IMR-90 (cell line): ENCODE results near the gene IL3RA. TPM values are rescaled to one million over a fixed set of nuclear protein-coding genes. Genes with fewer than 3 reads are reported as not detected.

Source experiments
- ATAC-seq: fragments of 200-7000 bp; cut with Tn5 transposase; 2 replicates; pipeline ENCODE4 v1.9.1; 2020; ENCODE audit warnings: low read depth, mild to moderate bottlenecking, moderate library complexity
- BruUV-seq: library from RNA; stranded (reverse); fragments of 400-500 nt; replicated peaks from 2 replicates; lab custom pipeline; 2021; lab: Mats Ljungman, UMichigan
- CTCF ChIA-PET: fragments of 300-600 bp; formaldehyde crosslinking; extraction: SDS; loops from one replicate; lab custom pipeline; 2021; ENCODE audit warnings: antibody characterized with exemption; lab: Yijun Ruan, JAX
- POLR2A ChIA-PET: fragments of 300-600 bp; sonication (Branson Sonifier 250); formaldehyde crosslinking; loops from one replicate; lab custom pipeline; 2022; ENCODE audit warnings: antibody characterized with exemption; ENCODE audit not compliant: unreplicated experiment; lab: Charles Lee
- DNase-seq: peaks from one replicate; pipeline ENCODE4 v3.0.0; 2013
- H2AFZ ChIP-seq: replicated peaks from 2 replicates; pipeline ENCODE3; 2013; ENCODE audit warnings: low read length, mild to moderate bottlenecking; ENCODE audit not compliant: poor library complexity
- H2AK5ac ChIP-seq: 2 replicates; pipeline ENCODE4 v1.6.1; 2013; ENCODE audit warnings: low read depth, low read length, inconsistent platforms
- H2AK9ac ChIP-seq: replicated peaks from 2 replicates; pipeline ENCODE3; 2013; ENCODE audit warnings: mild to moderate bottlenecking, low read depth, low read length, moderate library complexity; ENCODE audit not compliant: poor library complexity
- H2BK120ac ChIP-seq: 2 replicates; pipeline ENCODE4 v1.6.1; 2013; ENCODE audit warnings: low read depth, low read length, inconsistent platforms
- H2BK15ac ChIP-seq: 3 replicates; pipeline ENCODE4 v1.6.1; 2013; ENCODE audit warnings: low read depth, low read length, inconsistent platforms
- H2BK20ac ChIP-seq: 2 replicates; pipeline ENCODE4 v1.6.1; 2013; ENCODE audit warnings: low read depth, mild to moderate bottlenecking, inconsistent platforms, low read length, moderate library complexity
- H2BK5ac ChIP-seq: 2 replicates; pipeline ENCODE4 v1.6.1; 2013; ENCODE audit warnings: mild to moderate bottlenecking, low read depth, low read length, inconsistent platforms; ENCODE audit not compliant: poor library complexity, severe bottlenecking
- H3K14ac ChIP-seq: replicated peaks from 2 replicates; pipeline ENCODE4 v1.6.1; 2013; ENCODE audit warnings: low read depth, low read length, inconsistent platforms
- H3K18ac ChIP-seq: 2 replicates; pipeline ENCODE4 v1.6.1; 2013; ENCODE audit warnings: low read depth, low read length, control low read depth
- H3K23ac ChIP-seq: 2 replicates; pipeline ENCODE4 v1.6.1; 2013; ENCODE audit warnings: low read depth, low read length, inconsistent platforms
- H3K27ac ChIP-seq: 2 replicates; pipeline ENCODE4 v1.5.1; 2013; ENCODE audit warnings: mild to moderate bottlenecking, control low read depth, low read length; ENCODE audit not compliant: insufficient read depth
- H3K27me3 ChIP-seq: 2 replicates; pipeline ENCODE4 v1.6.1; 2013; ENCODE audit warnings: low read length; ENCODE audit not compliant: control insufficient read depth, insufficient read depth
- H3K36me3 ChIP-seq: 2 replicates; pipeline ENCODE4 v1.6.1; 2013; ENCODE audit warnings: low read length, mixed read lengths; ENCODE audit not compliant: control insufficient read depth, insufficient read depth
- H3K4ac ChIP-seq: 2 replicates; pipeline ENCODE4 v1.6.1; 2013; ENCODE audit warnings: low read depth, low read length, inconsistent platforms
- H3K4me1 ChIP-seq: 2 replicates; pipeline ENCODE4 v1.6.1; 2013; ENCODE audit warnings: low read length, mixed read lengths; ENCODE audit not compliant: control insufficient read depth, insufficient read depth
- H3K4me2 ChIP-seq: 2 replicates; pipeline ENCODE4 v1.6.1; 2013; ENCODE audit warnings: low read depth, mild to moderate bottlenecking, control low read depth, low read length, moderate library complexity
- H3K4me3 ChIP-seq: 2 replicates; pipeline ENCODE4 v1.5.1; 2013; ENCODE audit warnings: low read depth, mild to moderate bottlenecking, control low read depth, low read length, moderate library complexity; ENCODE audit not compliant: insufficient read depth
- H3K56ac ChIP-seq: 2 replicates; pipeline ENCODE4 v1.6.1; 2013; ENCODE audit warnings: low read length, inconsistent platforms; ENCODE audit not compliant: insufficient read depth; ENCODE audit errors: extremely low read depth
- H3K79me1 ChIP-seq, 2 experiments: 2 replicates each; pipeline ENCODE4 v1.6.1; 2013; ENCODE audit warnings: low read length in 2 of 2, inconsistent platforms in 1 of 2, low read depth in 1 of 2
- H3K9ac ChIP-seq: 2 replicates; pipeline ENCODE4 v1.6.1; 2013; ENCODE audit warnings: low read depth, low read length, control low read depth
- H3K9me1 ChIP-seq: 2 replicates; pipeline ENCODE4 v1.6.1; 2013; ENCODE audit warnings: low read length, inconsistent platforms; ENCODE audit not compliant: insufficient read depth
- H3K9me3 ChIP-seq: 2 replicates; pipeline ENCODE4 v1.6.1; 2013; ENCODE audit warnings: low read length; ENCODE audit not compliant: control insufficient read depth, insufficient read depth
- H4K20me1 ChIP-seq: 2 replicates; pipeline ENCODE4 v1.6.1; 2013; ENCODE audit warnings: low read length, inconsistent platforms; ENCODE audit not compliant: insufficient read depth
- H4K5ac ChIP-seq: 2 replicates; pipeline ENCODE4 v1.6.1; 2013; ENCODE audit warnings: mild to moderate bottlenecking, low read depth, low read length, control low read depth
- H4K8ac ChIP-seq, 2 experiments: 2 replicates each; pipeline ENCODE4 v1.6.1; 2013; ENCODE audit warnings: low read depth in 2 of 2, low read length in 2 of 2, control low read depth in 1 of 2, inconsistent platforms in 1 of 2
- H4K91ac ChIP-seq: 2 replicates; pipeline ENCODE4 v1.6.1; 2013; ENCODE audit warnings: low read depth, low read length, inconsistent platforms; ENCODE audit not compliant: insufficient read depth
- BHLHE40 ChIP-seq: fragments of 150-350 bp; IDR thresholded peaks from 2 replicates; pipeline ENCODE4 v1.6.1; 2016; ENCODE audit warnings: mild to moderate bottlenecking, low read depth, low read length
- CEBPB ChIP-seq: IDR thresholded peaks from 2 replicates; pipeline ENCODE4 v1.6.1; 2012; ENCODE audit warnings: low read depth, low read length, improper control_type of control experiment
- FOS ChIP-seq: fragments of 150-350 bp; IDR thresholded peaks from 2 replicates; pipeline ENCODE4 v1.6.1; 2016; ENCODE audit warnings: low read depth, low read length
- MAFK ChIP-seq: IDR thresholded peaks from 2 replicates; pipeline ENCODE4 v1.6.1; 2012; ENCODE audit warnings: low read depth, low read length, improper control_type of control experiment
- MAZ ChIP-seq: IDR thresholded peaks from 2 replicates; pipeline ENCODE4 v1.6.1; 2012; ENCODE audit warnings: low read depth, mild to moderate bottlenecking, low read length, improper control_type of control experiment, moderate library complexity, borderline replicate concordance
- MXI1 ChIP-seq: IDR thresholded peaks from 2 replicates; pipeline ENCODE4 v1.6.1; 2012; ENCODE audit warnings: low read depth, mild to moderate bottlenecking, low read length, moderate library complexity, borderline replicate concordance
- NFE2L2 ChIP-seq: fragments of 150-350 bp; IDR thresholded peaks from 2 replicates; pipeline ENCODE4 v1.6.1; 2016; ENCODE audit warnings: low read depth, mild to moderate bottlenecking, low read length
- RAD21 ChIP-seq: IDR thresholded peaks from 2 replicates; pipeline ENCODE4 v1.6.1; 2012; ENCODE audit warnings: low read length, improper control_type of control experiment
- RCOR1 ChIP-seq: IDR thresholded peaks from 2 replicates; pipeline ENCODE4 v1.6.1; 2012; ENCODE audit warnings: mild to moderate bottlenecking, low read length, improper control_type of control experiment; ENCODE audit not compliant: insufficient replicate concordance
- RFX5 ChIP-seq: IDR thresholded peaks from 2 replicates; pipeline ENCODE4 v1.8.0; 2012; ENCODE audit warnings: low read depth, mild to moderate bottlenecking, low read length, moderate library complexity
- SMC3 ChIP-seq: fragments of 150-350 bp; IDR thresholded peaks from 2 replicates; pipeline ENCODE4 v1.6.1; 2016; ENCODE audit warnings: low read depth, mild to moderate bottlenecking, antibody characterized with exemption, low read length, moderate library complexity
- WGBS, 2 experiments: methylation state at CpG; one replicate each; pipeline versions ENCODE4 v1.1.5 to v1.1.7; 2013; ENCODE audit warnings: missing lambda C conversion rate in 2 of 2; ENCODE audit not compliant: insufficient read length in 1 of 2; ENCODE audit errors: extremely low coverage in 2 of 2; 5-methylcytosine and 5-hydroxymethylcytosine counted together
- dilution Hi-C: fragments of 300-500 bp; cut with HindIII; formaldehyde crosslinking; loops from one replicate; pipeline ENCODE4 v1.14.3; 2018; ENCODE audit warnings: low sequenced_read_pairs; ENCODE audit not compliant: unreplicated experiment
- in situ Hi-C: fragments of 300-500 bp; cut with MboI; formaldehyde crosslinking; loops from 3 replicates; pipeline ENCODE4 v1.14.3; 2019; ENCODE audit warnings: low sequenced_read_pairs, inconsistent platforms, mixed read lengths
- intact Hi-C: fragments of 100-400 bp; cut with micrococcal nuclease; formaldehyde crosslinking; loops from 2 replicates; pipeline ENCODE4 v1.10.0; 2022
- polyA plus RNA-seq, 3 experiments: library from polyadenylated mRNA; depleted of rRNA; stranded (reverse); fragments of >200 nt; gene quantifications; 2 replicates each; pipeline ENCODE4 v1.2.3, GENCODE V29; 2012; ENCODE audit warnings: low replicate concordance in 1 of 3
- total RNA-seq: library from RNA; depleted of rRNA; stranded (reverse); fragments of >200 nt; gene quantifications from 2 replicates; pipeline ENCODE4 v1.2.3, GENCODE V29; 2012
- TF ChIP-seq, protein P1 (sequence below): conservative IDR thresholded peaks from 2 replicates; pipeline ENCODE4 v1.5.1; 2012; ENCODE audit warnings: mild to moderate bottlenecking, low read depth, low read length, improper control_type of control experiment
- TF ChIP-seq, protein P2 (sequence below): fragments of 150-350 bp; IDR thresholded peaks from 2 replicates; pipeline ENCODE4 v1.6.1; 2017; ENCODE audit warnings: mild to moderate bottlenecking, antibody characterized with exemption, low read length, low read depth
- TF ChIP-seq, protein P3 (sequence below): fragments of 150-350 bp; IDR thresholded peaks from 2 replicates; pipeline ENCODE4 v1.6.1; 2016; ENCODE audit warnings: low read depth, mild to moderate bottlenecking, low read length, moderate library complexity, borderline replicate concordance

Gene IL3RA
- total and polyA plus RNA-seq, 2 of the 4 experiments (the other 2 are of a cell fraction), result not detected

DNA sequence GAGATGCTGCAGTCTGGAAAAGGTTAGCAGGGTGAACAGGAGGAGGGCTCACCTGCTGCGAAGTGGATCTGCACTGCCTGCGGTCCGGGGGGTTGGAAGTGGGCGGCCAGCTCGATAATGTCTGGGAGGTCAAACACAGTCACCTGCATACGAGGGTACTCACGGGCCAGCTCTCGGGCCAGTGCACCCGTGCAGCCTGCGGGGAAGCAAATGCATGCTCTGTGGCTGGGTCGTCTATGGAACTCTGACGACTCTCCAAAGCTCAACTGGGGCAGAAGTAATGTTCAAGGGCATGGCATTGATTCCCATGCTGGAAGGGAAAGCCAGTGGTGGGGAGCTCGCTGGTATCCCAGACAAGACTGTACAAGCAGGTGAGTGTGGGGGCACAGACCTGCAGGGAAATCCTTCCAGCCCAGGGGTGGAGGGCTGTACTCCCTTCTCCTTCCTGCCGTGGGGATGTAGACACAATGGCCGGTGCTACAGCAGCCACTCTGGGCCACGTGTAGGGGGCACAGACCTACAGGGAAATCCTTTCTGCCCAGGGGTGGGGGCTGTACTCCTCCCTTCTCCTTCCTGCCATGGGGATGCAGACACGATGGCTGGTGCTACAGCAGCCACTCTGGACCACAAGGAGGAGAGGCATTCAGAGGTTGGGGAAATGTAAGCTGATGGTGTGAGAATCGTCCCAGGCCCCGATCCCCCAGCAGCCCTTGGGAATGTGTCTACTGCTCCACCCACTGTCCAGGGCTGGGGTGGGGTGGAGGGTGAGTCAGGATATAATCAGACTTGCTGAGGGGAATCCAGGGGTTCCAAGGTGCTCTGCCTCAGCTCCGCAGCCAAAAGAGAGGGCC lies 81.6 kb downstream of the IL3RA start:
- Histone ChIP-seq H3K14ac (no peak overlapping the region), H4K8ac (no peak overlapping the region), H2AK9ac (peak overlapping the region; percentile 55), H2BK15ac (no peak overlapping the region), H3K4ac (no peak overlapping the region), H4K20me1 (no peaks in the 10 kb centered on the region; the same call in 1 of the 2 replicates), H3K4me2 (no peak overlapping the region), H3K4me3 (no peak overlapping the region), H3K56ac (no peak overlapping the region), H3K9me1 (0 out of 2 replicates have a peak, but pooled peaks cover 6% of the 10 kb centered on the region), H3K27ac (no peak overlapping the region), H3K79me1 (no peaks in the 10 kb centered on the region; a peak in 1 of 4 replicates), H3K4me1 (no peaks in the 10 kb centered on the region), H2BK20ac (no peak overlapping the region), H3K18ac (no peak overlapping the region), H3K36me3 (peaks cover 65% of the 10 kb centered on the region), H2BK5ac (no peak overlapping the region), H4K91ac (no peak overlapping the region), H3K27me3 (no peaks in the 10 kb centered on the region), H2AFZ (peak overlapping the region; percentile 69), H3K9me3 (peaks cover 21% of the 10 kb centered on the region), H3K9ac (no peak overlapping the region), H2AK5ac (no peak overlapping the region), H3K23ac (no peak overlapping the region), H2BK120ac (no peak overlapping the region), H4K5ac (no peak overlapping the region)
- POLR2A ChIA-PET, result no interaction called here
- 98% methylated on average over 8 of the region's 20 CpGs; no CpG with 5 or more reads in 1 of the 2 experiments for WGBS, 2 experiments
- intact Hi-C loops, result no loop called here
- dilution Hi-C loops, result no loop called here
- no peak for ATAC-seq
- BruUV-seq, result no TSS peak
- CTCF ChIA-PET, result no interaction called here
- no peak for DNase-seq
- in situ Hi-C loops, result no loop called here
- no peak for TF ChIP-seq RAD21
- TF ChIP-seq NFE2L2, result no peak
- TF ChIP-seq, protein P1, sequence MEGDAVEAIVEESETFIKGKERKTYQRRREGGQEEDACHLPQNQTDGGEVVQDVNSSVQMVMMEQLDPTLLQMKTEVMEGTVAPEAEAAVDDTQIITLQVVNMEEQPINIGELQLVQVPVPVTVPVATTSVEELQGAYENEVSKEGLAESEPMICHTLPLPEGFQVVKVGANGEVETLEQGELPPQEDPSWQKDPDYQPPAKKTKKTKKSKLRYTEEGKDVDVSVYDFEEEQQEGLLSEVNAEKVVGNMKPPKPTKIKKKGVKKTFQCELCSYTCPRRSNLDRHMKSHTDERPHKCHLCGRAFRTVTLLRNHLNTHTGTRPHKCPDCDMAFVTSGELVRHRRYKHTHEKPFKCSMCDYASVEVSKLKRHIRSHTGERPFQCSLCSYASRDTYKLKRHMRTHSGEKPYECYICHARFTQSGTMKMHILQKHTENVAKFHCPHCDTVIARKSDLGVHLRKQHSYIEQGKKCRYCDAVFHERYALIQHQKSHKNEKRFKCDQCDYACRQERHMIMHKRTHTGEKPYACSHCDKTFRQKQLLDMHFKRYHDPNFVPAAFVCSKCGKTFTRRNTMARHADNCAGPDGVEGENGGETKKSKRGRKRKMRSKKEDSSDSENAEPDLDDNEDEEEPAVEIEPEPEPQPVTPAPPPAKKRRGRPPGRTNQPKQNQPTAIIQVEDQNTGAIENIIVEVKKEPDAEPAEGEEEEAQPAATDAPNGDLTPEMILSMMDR, result no peak
- TF ChIP-seq MAZ, result no peak
- TF ChIP-seq MXI1, result no peak
- TF ChIP-seq RFX5, result no peak
- no peak for TF ChIP-seq FOS
- no peak for TF ChIP-seq SMC3
- TF ChIP-seq CEBPB, result no peak
- no peak for TF ChIP-seq MAFK
- no peak for TF ChIP-seq BHLHE40
- TF ChIP-seq, protein P2, sequence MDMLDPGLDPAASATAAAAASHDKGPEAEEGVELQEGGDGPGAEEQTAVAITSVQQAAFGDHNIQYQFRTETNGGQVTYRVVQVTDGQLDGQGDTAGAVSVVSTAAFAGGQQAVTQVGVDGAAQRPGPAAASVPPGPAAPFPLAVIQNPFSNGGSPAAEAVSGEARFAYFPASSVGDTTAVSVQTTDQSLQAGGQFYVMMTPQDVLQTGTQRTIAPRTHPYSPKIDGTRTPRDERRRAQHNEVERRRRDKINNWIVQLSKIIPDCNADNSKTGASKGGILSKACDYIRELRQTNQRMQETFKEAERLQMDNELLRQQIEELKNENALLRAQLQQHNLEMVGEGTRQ, result no peak
- no peak for TF ChIP-seq RCOR1
- TF ChIP-seq, protein P3, sequence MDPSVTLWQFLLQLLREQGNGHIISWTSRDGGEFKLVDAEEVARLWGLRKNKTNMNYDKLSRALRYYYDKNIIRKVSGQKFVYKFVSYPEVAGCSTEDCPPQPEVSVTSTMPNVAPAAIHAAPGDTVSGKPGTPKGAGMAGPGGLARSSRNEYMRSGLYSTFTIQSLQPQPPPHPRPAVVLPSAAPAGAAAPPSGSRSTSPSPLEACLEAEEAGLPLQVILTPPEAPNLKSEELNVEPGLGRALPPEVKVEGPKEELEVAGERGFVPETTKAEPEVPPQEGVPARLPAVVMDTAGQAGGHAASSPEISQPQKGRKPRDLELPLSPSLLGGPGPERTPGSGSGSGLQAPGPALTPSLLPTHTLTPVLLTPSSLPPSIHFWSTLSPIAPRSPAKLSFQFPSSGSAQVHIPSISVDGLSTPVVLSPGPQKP, result no peak
